Measurements from ENCODE around the gene STUM.

- TF ChIP-seq CHD4 (IDR thresholded peaks at IDR 0.05) (no peak), SKIL (IDR thresholded peaks at IDR 0.05; ENCODE audit: low read depth, poor library complexity, severe bottlenecking) (no peak), POLR2AphosphoS2 (IDR thresholded peaks at IDR 0.05; ENCODE audit: low read depth, low read length) (no peak), NFYB (IDR thresholded peaks at IDR 0.05; ENCODE audit: insufficient read depth, low read depth, low read length) (no peak), RCOR1 (conservative IDR thresholded peaks at IDR 0.05; ENCODE audit: low read depth, low read length) (no peak), RAD21 (IDR thresholded peaks at IDR 0.05; ENCODE audit: insufficient read depth, low read depth, low read length) (no peak), ZBTB11 (CRISPR knock-in tag; IDR thresholded peaks at IDR 0.05) (no peak)
Observed at GRCh38 chr1:226616636-226617035, 68.1 kb downstream of the STUM start.
